ENCODE results near the gene HDAC10. TPM values are rescaled to one million over a fixed set of nuclear protein-coding genes. Genes with fewer than 3 reads are reported as not detected.

The HDAC10 gene
- total and polyA plus RNA-seq, 4 donors, result 16.2 to 74.3 (median 37.2) TPM

DNA sequence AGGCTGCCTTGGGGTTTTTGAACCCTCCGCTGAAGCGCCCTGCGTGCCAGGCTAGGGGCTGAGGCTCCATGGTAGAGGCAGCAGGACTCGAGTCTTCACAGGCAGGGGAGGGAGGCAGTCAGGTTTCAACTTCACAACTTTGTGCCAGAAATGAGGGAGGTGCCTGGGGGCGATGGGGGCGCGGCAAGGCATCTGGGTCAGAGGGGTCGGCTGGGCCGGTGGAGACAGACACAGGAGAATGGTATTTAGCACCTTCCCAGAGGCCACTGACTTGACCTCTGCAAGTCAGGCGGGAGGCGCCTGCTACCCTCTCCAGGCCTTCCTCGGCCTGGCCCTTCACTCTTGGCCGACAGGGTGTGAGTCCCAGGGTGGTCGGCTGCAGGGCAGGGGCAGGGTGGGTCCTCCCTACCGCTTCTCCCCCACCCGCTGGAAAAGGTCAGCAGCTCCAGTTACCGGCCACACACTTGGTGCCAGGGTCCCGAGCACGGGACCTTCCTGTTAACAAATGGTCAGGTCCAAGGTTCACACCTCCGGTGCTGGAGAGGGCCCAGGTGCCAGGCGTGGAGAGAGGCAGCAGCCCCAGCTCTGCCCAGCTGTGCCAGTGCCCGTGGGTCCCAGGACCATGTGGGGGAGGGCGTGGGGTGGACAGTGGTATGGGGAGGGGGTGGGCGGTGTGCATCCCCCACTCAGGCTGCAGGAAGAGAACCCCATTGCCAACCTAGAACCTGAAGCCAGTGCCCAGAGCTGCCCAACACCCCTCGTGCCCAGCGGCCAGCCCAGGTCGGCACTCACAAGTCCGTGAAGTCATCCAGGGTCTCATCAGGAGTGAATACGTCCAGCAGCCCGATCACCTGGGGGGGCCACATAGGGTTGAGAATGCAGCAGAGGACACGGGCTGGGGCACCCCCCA is 6.6 kb upstream of the HDAC10 start:
- peaks cover 28% of the 10 kb centered on the region for H3K4me1 ChIP-seq (ENCODE audit: control insufficient read depth, insufficient read depth, low read length)
- H3K4me3 ChIP-seq (ENCODE audit: low read depth, low read length), result no peak overlapping the region
- WGBS (ENCODE audit: insufficient coverage), result 82% methylated on average over 25 of the region's 31 CpGs
- no peak overlapping the region for H3K27ac ChIP-seq (ENCODE audit: low read depth, low read length)
- DNase-seq (ENCODE audit: low read depth in 4 of 6, low spot score in 6 of 6), result no peak
- peaks cover 69% of the 10 kb centered on the region for H3K36me3 ChIP-seq (ENCODE audit: control insufficient read depth, insufficient read depth, low read length)
- H3K9me3 ChIP-seq (ENCODE audit: control insufficient read depth, insufficient read depth, low read length), result no peaks in the 10 kb centered on the region
- H3K27me3 ChIP-seq (ENCODE audit: control insufficient read depth, insufficient read depth, low read length), result no peaks in the 10 kb centered on the region

DNA sequence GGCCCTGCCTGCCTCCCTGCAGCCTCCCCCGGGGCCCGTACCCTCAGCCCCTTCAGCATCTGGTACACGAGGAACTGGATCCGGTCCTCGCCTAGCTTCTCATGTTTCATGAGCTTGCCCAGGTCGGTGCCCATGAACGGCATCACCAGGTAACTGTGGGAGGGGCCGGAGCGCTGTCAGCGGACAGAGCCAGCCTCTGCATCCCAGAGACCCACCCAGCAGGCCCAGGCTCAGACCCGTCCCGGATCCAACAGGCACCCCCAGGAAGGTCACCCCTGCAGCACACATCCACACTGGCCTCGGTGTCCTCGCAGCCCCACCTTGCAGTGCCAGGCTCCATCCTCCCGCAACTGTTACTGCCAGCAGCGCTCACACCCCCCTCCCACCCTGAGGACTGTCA is 6.0 kb upstream of the HDAC10 start:
- WGBS (ENCODE audit: insufficient coverage), result 91% methylated on average over 13 of the region's 16 CpGs
- no peak for DNase-seq (ENCODE audit: low read depth in 4 of 6, low spot score in 6 of 6)
- peaks cover 28% of the 10 kb centered on the region for H3K4me1 ChIP-seq (ENCODE audit: control insufficient read depth, insufficient read depth, low read length)
- H3K36me3 ChIP-seq (ENCODE audit: control insufficient read depth, insufficient read depth, low read length), result peaks cover 76% of the 10 kb centered on the region
- no peaks in the 10 kb centered on the region for H3K27me3 ChIP-seq (ENCODE audit: control insufficient read depth, insufficient read depth, low read length)
- no peaks in the 10 kb centered on the region for H3K9me3 ChIP-seq (ENCODE audit: control insufficient read depth, insufficient read depth, low read length)
- H3K4me3 ChIP-seq (ENCODE audit: low read depth, low read length), result no peak overlapping the region
- H3K27ac ChIP-seq (ENCODE audit: low read depth, low read length), result no peak overlapping the region

DNA sequence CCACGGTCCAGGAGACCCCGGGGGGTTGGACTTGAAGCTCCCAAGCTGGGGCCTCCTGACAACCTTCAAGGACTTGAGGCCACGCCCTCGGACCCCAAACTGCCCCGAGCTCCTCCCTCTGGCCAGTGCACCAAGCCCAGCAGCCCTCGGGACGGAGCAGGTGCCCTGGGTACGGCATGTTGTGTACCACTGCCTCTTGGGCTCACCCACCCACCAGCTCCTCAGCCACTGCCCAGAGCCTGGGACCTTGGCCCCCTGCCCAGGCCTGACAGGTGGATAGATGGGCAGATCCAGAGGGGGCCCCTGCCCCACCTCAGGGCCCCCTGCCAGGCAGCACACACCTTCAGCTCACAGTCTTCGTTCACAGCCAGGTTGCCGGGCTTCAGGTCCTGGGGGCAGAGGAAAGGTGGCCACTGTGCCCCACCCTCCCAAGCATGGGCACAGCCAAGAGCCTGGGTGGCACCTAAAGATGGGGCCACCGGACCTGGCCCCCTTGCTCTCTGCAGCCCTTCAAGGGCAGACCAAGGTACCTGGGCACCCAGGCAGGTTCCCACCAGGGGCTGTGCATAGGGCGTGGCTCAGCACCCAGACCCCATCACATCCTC is 5.3 kb upstream of the HDAC10 start:
- no peaks in the 10 kb centered on the region for H3K9me3 ChIP-seq (ENCODE audit: control insufficient read depth, insufficient read depth, low read length)
- H3K27me3 ChIP-seq (ENCODE audit: control insufficient read depth, insufficient read depth, low read length), result no peaks in the 10 kb centered on the region
- peaks cover 31% of the 10 kb centered on the region for H3K4me1 ChIP-seq (ENCODE audit: control insufficient read depth, insufficient read depth, low read length)
- no peak for DNase-seq (ENCODE audit: low read depth in 4 of 6, low spot score in 6 of 6)
- no peak overlapping the region for H3K4me3 ChIP-seq (ENCODE audit: low read depth, low read length)
- H3K27ac ChIP-seq (ENCODE audit: low read depth, low read length), result no peak overlapping the region
- 91% methylated on average over 10 of the region's 12 CpGs for WGBS (ENCODE audit: insufficient coverage)
- peaks cover 80% of the 10 kb centered on the region for H3K36me3 ChIP-seq (ENCODE audit: control insufficient read depth, insufficient read depth, low read length)

DNA sequence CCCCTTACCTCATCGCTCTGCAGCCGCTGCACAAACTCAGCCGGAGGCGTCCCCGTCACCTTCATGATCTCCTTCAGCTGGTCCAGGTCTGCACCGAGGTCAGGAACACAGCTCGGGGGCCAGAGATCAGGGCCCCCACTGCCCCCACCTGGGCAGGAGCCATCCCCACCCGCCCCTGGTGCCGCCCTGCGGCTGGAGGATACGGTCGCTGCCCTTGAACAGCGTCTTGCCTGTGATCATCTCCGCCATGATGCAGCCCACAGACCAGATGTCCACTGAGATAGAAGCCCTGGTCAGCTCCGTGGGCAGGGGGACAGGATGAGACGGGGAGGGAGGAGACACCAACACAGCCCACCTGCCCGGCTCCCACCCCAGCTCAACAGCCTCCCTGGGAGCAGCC is 4.5 kb upstream of the HDAC10 start:
- no peak for DNase-seq (ENCODE audit: low read depth in 4 of 6, low spot score in 6 of 6)
- Histone ChIP-seq H3K27me3 (ENCODE audit: control insufficient read depth, insufficient read depth, low read length) (no peaks in the 10 kb centered on the region), H3K9me3 (ENCODE audit: control insufficient read depth, insufficient read depth, low read length) (no peaks in the 10 kb centered on the region), H3K4me1 (ENCODE audit: control insufficient read depth, insufficient read depth, low read length) (peaks cover 32% of the 10 kb centered on the region), H3K36me3 (ENCODE audit: control insufficient read depth, insufficient read depth, low read length) (peaks cover 80% of the 10 kb centered on the region), H3K4me3 (ENCODE audit: low read depth, low read length) (no peak overlapping the region), H3K27ac (ENCODE audit: low read depth, low read length) (no peak overlapping the region)
- 93% methylated on average over 16 of the region's 17 CpGs for WGBS (ENCODE audit: insufficient coverage)

DNA sequence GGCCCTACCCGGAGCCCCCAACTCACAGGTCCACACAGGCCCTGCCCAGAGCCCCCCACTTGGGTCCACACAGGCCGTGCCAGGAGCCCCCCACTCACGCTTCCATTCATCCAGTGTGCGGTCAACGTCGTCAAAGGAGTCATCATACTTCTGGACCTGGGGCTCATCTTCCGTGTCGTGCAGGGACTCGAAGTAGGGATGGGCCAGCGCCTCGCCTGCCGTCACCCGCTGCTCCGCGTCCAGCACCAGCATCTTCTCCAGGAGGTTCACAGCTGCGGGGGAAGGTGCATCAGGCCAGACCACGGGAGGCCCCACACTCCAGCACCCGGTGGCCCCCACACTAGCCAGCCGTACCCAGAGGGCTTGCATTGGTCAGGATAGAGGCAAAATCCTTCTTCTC is 4.0 kb upstream of the HDAC10 start:
- H3K27ac ChIP-seq (ENCODE audit: low read depth, low read length), result no peak overlapping the region
- DNase-seq (ENCODE audit: low read depth in 4 of 6, low spot score in 6 of 6), result no peak

DNA sequence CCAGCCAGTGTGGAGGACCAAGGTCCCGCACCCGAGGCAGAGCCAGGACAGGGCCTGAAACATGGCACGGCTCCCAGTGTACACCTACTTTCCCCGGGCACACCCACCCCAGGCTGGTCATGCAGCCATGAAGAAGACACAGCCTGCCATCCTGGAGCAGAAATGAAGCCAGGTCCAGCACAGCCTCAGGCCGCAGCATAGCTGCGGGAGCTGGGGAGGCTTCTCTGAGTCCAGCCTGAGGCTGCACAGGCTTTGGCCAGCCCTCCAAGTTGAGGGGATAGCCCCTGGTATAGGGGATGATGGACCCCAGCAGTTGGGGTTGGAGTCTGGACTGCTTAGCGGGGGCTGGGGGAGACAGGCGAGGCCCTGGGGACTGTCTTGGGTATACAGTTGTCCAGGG is 2.9 kb upstream of the HDAC10 start:
- no peaks in the 10 kb centered on the region for H3K9me3 ChIP-seq (ENCODE audit: control insufficient read depth, insufficient read depth, low read length)
- no peak for DNase-seq (ENCODE audit: low read depth in 4 of 6, low spot score in 6 of 6)
- no peak overlapping the region for H3K27ac ChIP-seq (ENCODE audit: low read depth, low read length)
- H3K4me1 ChIP-seq (ENCODE audit: control insufficient read depth, insufficient read depth, low read length), result peaks cover 32% of the 10 kb centered on the region
- peaks cover 84% of the 10 kb centered on the region for H3K36me3 ChIP-seq (ENCODE audit: control insufficient read depth, insufficient read depth, low read length)
- 81% methylated on average over 8 of the region's 8 CpGs for WGBS (ENCODE audit: insufficient coverage)
- H3K4me3 ChIP-seq (ENCODE audit: low read depth, low read length), result no peak overlapping the region
- no peaks in the 10 kb centered on the region for H3K27me3 ChIP-seq (ENCODE audit: control insufficient read depth, insufficient read depth, low read length)

More for the DNA sequence above, 4.0 kb upstream of the HDAC10 start:
- 91% methylated on average over 18 of the region's 19 CpGs for WGBS (ENCODE audit: insufficient coverage)
- peaks cover 80% of the 10 kb centered on the region for H3K36me3 ChIP-seq (ENCODE audit: control insufficient read depth, insufficient read depth, low read length)
- H3K27me3 ChIP-seq (ENCODE audit: control insufficient read depth, insufficient read depth, low read length), result no peaks in the 10 kb centered on the region
- H3K9me3 ChIP-seq (ENCODE audit: control insufficient read depth, insufficient read depth, low read length), result no peaks in the 10 kb centered on the region
- H3K4me3 ChIP-seq (ENCODE audit: low read depth, low read length), result no peak overlapping the region
- H3K4me1 ChIP-seq (ENCODE audit: control insufficient read depth, insufficient read depth, low read length), result peaks cover 32% of the 10 kb centered on the region

DNA sequence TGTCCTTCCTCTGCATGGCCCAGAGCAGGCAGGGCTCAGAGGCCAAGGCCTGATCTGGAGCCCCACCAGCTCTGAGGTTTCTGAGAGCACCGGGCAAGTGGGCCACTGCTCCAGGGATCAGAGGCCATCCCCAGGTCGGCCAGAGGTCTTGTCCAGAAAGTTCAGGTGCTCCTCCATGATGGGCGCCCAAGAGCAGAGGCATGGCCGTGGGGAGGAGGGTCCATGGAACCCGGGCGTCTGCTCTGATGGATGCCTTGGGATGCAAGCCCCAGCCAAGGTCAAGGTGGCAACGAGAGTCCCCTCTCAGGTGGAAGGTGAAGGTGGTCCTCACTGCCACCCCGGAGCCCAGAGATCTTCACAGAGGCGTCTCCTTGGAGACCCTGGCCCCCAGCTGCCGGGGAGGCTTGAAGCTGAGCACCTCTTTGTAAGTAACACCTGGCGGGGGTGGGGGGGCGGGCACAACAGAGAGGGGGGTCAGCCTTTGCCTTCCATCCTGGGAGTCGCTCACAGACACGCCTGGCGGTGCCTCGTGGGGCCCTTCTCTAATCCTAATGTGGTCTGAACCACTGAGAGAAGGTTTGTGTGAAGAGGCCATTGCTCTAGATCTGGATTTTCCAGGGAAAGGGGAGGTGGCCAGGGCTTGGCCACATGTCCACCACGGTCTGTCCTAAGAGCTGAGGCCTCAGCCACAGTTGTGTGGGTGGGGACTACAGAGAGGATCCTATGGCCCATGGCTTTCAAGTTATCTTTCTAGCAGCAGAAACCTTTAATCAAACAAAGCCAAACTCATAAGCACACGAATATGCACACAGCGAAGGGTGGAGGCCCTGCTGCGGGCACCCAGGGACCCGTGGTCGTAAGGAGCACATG is 2.2 kb upstream of the HDAC10 start:
- H3K27me3 ChIP-seq (ENCODE audit: control insufficient read depth, insufficient read depth, low read length), result no peaks in the 10 kb centered on the region
- no peak overlapping the region for H3K27ac ChIP-seq (ENCODE audit: low read depth, low read length)
- 86% methylated on average over 12 of the region's 22 CpGs for WGBS (ENCODE audit: insufficient coverage)
- H3K36me3 ChIP-seq (ENCODE audit: control insufficient read depth, insufficient read depth, low read length), result peaks cover 84% of the 10 kb centered on the region
- H3K4me3 ChIP-seq (ENCODE audit: low read depth, low read length), result no peak overlapping the region
- no peak for DNase-seq (ENCODE audit: low read depth in 4 of 6, low spot score in 6 of 6)
- H3K4me1 ChIP-seq (ENCODE audit: control insufficient read depth, insufficient read depth, low read length), result peaks cover 36% of the 10 kb centered on the region
- no peaks in the 10 kb centered on the region for H3K9me3 ChIP-seq (ENCODE audit: control insufficient read depth, insufficient read depth, low read length)

DNA sequence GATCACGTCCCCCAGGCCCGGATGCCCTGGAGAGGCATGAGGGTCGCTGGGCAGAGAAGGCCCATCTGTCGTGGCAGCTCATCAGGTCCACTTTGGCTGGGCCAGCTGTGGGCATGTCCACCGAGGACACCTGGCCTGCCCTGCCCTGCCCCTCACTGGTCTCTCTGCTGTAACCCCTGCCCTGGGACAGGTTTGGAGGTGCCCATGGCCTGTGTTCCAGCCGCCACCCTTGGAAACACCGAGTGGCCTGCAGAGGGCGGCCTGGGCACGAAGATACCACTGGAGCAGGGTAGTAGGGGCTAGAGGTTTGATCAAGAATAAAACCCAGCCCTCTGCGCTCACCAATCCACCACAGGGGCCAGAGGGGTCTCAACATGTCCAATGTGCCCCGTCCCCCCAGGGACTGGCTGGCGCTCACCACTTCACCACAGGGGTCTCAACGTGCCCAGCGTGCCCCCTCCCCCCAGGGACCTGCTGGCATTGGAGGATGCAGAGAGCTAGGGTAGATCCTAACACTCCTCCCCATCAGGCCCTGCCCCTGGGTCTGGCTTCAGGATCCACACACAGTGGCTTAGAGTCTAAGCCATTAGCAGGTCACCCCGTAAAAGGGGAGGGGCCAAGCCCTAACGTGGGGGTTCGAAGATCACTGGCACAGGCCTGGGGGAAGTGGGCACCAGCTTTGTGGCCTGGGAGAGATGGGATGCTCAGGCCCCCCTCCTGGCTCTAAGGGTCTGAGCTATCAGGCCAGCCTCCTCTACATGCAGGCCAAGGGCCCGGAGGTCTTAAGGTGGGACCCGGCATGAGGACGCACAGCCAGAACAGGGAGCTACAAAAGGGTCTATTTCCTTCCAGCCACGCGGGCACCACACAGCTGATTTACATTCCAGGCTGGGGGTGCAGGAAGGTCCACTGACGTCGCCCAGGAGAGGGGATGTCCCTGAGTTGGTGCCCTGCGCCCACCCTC is 1.3 kb upstream of the HDAC10 start:
- H3K27ac ChIP-seq (ENCODE audit: low read depth, low read length), result peak overlapping the region; percentile 40
- peaks cover 45% of the 10 kb centered on the region for H3K4me1 ChIP-seq (ENCODE audit: control insufficient read depth, insufficient read depth, low read length)
- no peak overlapping the region for H3K4me3 ChIP-seq (ENCODE audit: low read depth, low read length)
- H3K27me3 ChIP-seq (ENCODE audit: control insufficient read depth, insufficient read depth, low read length), result no peaks in the 10 kb centered on the region
- WGBS (ENCODE audit: insufficient coverage), result 58% methylated on average over 17 of the region's 25 CpGs
- peak in 2 of 6 donors; percentile 73 to 75 for DNase-seq (ENCODE audit: low read depth in 4 of 6, low spot score in 6 of 6)
- no peaks in the 10 kb centered on the region for H3K9me3 ChIP-seq (ENCODE audit: control insufficient read depth, insufficient read depth, low read length)
- peaks cover 84% of the 10 kb centered on the region for H3K36me3 ChIP-seq (ENCODE audit: control insufficient read depth, insufficient read depth, low read length)
